HG03135 (cell line): ENCODE data around the gene PRAMEF1.
"Not testable (repeated sequence)": the region's sequence is repeated elsewhere in the genome, so short reads cannot be mapped to it uniquely, and the experiment has no call there.

Experiments used
- ATAC-seq: cut with Tn5 transposase; IDR thresholded peaks from one replicate; pipeline ENCODE4 v1.9.1; 2021; ENCODE audit warnings: mild to moderate bottlenecking, moderate library complexity; ENCODE audit not compliant: unreplicated experiment

PRAMEF1 gene

DNA sequence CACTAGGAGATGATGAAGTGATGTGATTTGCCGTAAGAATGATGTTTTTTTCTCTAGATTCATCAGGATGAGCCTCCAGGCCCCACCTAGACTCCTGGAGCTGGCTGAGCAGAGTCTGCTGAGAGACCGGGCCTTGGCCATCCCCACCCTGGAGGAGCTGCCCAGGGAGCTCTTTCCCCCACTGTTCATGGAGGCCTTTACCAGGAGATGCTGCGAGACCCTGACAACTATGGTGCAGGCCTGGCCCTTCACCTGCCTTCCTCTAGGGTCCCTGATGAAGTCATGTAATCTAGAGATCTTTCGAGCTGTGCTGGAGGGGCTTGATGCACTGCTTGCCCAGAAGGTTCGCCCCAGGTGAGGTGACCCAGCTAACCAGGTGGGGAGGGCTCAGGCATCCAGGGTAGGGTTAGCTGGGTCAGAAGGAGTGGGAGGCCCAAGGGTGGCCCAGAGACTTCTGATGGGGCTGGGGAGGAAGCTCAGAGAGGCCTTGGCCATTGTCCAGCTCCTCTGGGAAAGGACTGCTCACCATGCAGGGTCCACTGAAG, 16.3 kb upstream of the PRAMEF1 start:
- ATAC-seq: no peak

DNA sequence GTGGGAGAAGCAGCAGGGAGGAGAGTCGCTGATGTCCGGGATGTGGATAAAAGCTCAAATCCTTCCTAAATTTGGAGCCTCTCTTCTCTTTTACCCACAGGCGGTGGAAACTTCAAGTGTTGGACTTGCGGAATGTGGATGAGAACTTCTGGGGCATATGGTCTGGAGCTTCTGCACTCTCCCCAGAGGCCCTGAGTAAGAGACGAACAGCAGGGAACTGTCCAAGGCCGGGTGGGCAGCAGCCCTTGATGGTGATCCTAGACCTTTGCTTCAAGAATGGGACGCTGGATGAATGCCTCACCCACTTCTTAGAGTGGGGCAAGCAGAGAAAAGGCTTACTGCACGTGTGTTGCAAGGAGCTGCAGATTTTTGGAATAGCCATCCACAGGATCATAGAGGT, 15.8 kb upstream of the PRAMEF1 start:
- ATAC-seq: no peak

DNA sequence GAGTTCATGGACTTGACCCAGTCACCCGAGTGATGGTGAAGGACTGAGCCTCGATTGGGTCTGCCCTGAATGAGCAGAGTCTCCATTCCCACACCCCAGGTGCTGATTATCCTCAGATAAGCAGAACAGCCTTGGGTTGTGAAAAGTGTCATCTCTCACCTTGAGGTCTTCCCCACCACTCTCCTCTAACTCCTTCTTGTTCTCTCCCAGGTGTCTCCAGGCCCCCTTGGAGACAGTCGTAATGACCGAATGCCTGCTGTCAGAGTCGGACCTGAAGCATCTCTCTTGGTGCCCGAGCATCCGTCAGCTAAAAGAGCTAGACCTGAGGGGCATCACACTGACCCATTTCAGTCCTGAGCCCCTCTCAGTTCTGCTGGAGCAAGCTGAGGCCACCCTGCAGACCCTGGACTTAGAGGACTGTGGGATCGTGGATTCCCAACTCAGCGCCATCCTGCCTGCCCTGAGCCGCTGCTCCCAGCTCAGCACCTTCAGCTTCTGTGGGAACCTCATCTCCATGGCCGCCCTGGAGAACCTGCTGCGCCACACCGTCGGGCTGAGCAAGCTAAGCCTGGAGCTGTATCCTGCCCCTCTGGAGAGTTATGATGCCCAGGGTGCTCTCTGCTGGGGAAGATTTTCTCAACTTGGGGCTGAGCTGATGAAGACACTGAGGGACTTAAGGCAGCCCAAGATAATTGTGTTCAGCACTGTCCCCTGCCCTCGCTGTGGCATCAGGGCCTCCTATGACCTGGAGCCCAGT, 14.2 kb upstream of the PRAMEF1 start:
- no peak for ATAC-seq

DNA sequence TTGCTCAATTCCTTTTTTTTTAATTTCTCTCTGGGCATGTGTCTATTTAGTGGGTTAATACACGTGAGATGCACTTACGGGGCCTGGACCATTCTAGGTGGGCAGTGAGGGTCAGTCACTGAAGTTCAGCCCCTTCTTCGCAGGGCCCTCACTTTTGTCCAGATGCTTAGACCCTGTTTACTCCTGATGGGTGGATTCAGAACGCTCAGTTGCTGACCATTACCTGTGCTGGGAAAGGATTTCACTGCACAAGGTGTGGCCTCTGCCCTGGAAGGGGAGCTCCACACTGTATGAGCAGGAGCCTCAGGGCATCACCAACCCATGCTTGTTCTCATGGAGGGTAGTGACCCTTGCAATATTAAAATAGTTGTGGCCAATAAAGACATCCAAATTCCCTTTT, 13.1 kb upstream of the PRAMEF1 start:
- no peak for ATAC-seq

DNA sequence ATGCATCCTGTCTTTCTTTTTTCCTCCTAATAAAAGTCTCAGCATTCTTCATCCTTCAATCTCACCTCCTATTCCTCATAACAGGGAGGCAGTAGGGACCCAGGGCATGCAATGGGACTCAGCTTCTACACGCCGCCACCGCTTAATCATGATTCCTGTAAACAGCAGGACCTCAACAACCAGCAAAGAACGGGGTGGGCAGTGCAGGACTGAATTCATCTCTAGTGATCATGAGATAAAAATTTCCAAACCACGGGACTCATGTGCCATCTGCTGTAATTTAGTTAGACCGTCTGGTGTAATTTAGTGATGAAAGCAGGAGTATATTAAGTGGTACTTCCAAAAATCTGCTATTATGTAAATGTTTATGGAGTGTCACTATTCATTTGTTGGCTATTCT, 12.3 kb upstream of the PRAMEF1 start:
- ATAC-seq: no peak

DNA sequence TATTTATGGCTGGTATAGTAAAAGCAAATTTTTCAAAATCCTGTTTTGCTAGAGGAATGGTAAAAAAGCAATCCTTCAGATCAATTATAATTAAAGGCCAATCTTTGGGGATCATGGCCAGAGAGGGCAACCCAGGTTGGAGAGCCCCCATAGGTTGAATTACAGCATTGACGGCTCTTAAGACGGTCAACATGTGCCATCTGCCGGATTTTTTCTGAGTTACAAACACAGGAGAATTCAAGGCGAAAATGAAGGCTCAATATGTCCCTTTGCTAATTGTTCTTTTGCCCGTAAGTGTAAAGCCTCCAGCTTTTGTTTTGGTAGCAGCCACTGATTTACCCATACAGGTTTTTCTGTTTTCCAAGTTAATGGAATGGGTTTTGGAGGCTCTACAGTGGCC, 9.7 kb upstream of the PRAMEF1 start:
- ATAC-seq: not testable (repeated sequence)

DNA sequence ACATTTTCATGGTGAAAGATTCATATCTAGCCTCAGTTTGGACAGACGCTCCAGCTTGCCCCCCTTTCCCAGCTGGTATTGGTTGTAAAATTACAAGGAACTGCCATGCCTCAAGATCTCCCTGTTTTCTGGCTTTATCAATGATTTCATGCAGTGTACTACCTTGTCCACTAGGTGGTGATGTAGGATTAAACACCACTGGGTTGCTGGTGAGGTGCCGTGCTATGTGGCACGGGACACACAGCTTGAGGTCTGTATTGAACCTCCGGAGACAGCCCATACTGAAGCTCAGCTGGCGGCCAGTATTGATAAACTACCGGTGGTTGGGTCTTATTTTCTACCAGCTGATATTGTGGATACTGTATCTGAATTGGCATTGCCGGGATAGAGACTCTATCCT, 7.4 kb upstream of the PRAMEF1 start:
- ATAC-seq: not testable (repeated sequence)

DNA sequence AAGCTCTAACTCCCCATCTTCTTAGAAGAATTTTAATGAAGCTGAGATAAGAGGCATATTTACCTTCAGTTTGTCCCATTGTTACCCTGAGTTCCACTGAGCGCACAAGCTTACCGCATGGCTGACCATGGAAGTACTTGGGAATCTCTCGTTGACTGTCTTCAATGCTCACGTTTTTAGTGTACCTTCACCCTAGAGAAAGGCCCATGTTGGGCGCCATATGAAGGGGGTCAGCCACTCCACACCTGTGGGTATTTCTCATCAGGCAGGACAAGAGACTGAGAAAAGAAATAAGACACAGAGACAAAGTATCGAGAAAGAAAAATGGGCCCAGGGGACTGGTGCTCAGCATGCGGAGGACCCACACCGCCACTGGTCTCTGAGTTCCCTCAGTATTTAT, 6.5 kb upstream of the PRAMEF1 start:
- ATAC-seq: not testable (repeated sequence)

DNA sequence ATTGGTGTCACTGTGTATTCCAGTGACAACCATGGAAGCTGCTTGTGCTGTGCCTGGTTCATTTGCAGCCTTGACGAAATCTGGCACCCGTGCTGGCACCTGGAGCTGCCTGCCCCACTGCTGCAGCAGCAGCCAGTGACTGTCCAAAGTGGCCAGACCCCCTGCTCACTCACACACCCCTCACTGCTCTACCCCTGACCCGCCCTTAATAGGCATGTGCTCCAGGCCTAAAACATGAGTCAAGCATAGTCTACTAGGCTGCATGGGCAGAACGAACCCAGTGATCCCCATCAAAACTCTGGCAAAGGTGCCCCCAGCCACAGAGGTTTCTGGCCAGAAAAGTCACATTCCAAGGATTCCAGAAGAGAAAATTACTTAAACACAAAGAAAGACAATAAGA, 7.7 kb downstream of the PRAMEF1 start:
- ATAC-seq: no peak

DNA sequence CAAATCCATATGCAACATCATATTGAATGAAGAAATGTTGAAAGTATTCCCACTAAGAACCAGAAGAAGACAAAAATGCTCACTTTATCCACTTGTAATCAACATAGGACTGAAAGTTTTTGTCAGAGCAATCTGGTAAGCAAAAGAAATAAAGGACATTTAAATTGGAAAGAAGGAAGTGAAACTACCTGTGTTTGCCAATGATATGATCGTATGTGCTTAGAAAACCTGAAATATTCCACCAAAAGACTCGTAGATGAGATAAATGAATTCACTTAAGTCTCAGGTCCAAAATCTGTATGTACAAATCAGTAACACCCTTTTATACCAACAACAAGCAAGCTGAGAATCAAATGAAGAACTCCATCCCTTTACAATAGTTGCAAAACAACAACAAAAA, 8.5 kb downstream of the PRAMEF1 start:
- ATAC-seq: no peak

DNA sequence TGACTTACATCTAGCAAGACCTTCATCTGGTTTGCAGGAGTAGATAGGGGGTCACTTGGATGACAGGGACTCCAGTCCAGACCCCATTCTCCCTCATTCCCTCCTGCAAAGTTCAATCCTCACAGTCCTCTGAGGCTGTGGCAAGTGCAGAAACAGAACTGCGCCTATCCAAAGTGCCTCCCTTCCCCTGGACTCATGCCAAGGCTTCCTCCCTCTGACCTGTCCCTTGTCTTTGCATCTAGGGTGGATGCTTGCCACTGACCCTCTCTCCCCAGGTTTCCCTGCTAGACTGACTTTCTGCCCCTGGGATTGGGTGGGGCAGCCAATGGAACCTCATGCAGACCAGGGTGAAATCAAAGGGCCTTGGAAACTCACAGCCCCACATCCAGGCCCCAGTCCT, 18.7 kb downstream of the PRAMEF1 start:
- no peak for ATAC-seq

DNA sequence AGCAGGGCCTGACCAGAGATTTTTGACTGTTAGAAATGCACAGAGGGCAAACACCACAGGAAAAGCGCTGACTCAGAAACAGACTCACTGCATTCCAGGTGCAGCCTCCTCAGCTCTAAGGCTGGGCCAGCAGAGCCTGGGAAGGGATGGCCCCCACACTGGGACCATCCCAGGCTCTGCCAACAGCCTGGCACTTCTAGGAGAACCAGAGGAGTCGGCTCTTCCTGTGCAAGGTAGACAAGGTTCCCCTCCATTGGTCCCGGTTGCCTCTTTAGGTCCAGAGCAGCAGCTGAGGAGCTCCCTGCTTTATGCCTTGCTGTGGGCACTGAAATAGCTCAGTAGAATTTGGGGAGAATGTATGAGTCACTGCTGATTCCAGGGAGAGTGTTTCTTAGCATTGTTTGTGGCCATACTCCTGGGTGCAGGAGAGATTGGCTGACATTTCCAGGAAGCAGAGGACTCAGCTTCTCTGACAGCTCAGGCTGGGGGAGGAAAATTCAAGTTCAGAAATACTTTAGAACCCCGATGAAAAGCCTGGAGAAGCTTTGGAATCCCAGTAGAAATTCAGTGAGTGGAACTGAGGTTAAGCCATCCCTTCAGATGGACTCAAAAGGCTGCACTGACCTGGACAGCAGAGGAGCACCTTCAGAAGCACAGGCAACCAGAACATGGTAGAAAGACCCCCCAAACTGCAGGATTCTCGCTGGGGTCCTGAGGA, 19.7 kb downstream of the PRAMEF1 start:
- ATAC-seq: no peak

DNA sequence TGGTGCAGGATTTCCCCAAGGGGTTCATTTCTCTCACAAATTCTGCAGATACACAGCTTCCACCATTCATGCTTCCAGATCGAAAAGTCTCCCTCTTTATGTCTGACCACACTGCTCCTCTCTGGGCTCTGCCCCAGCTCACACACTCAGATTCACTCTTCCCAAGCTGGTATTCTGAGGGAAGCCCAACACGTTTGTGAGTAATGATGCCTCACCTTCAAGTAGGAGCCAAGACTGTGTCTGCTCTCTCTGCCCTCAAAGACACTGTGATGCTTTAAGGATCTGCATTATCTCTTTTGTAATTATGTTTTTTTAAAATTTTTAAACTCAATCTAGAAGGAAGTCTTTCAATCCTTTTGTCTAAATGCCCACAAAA, 20.2 kb downstream of the PRAMEF1 start:
- ATAC-seq: no peak

DNA sequence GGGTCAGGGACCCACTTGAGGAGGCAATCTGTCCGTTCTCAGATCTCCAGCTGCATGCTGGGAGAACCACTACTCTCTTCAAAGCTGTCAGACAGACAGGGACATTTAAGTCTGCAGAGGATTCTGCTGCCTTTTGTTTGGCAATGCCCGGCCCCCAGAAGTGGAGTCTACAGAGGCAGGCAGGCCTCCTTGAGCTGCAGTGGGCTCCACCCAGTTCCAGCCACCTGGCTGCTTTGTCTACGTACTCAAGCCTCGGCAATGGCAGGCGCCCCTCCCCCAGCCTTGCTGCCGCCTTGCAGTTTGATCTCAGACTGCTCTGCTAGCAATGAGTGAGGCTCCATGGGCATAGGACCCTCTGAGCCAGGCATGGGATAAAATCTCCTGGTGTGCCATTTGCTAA, 27.9 kb downstream of the PRAMEF1 start:
- ATAC-seq: not testable (repeated sequence)

DNA sequence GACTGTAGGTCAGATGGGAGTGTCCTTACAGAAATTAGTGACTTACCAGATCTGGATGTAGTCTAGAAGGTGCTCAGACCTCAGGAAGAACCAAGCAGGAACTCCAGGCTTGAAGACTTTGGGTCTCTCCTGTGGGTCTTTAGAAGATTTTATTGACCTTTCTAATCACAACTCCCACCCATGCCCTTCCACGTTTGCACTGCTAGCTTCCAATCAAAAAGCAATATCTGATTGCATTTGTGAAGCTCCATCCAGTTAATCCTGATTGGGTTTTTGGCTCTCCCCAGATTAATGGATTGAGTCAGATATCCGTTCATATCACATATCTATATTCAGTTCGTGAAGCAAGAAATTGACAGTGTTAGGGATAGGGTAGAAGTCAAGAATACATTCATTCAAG, 40.1 kb downstream of the PRAMEF1 start, which contains the start of gene PRAMEF11:
Gene PRAMEF11, minus strand, starts transcription at position 101 of the 400 bp plus-strand sequence. CDS start 2,621 bp downstream, outside the sequence.
- not testable (repeated sequence) for ATAC-seq

DNA sequence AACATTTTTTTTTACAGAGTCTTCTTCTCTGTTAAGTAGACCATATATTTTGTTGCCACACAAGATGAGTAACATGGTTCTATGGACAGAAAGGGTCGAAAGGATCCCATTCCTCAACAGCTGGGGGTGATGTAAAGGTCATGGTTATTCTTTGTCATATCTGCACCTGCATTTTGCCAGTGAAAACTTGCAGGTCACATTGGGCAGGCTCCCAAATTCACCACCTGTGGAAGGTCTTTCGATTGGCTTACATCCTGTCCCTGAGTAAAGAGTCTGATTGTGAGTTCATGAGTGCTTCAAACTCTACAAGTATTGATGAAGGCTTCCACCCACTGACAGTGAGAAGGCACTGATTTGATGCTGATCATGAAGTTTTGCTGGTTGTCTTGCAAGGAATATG, 42.1 kb downstream of the PRAMEF1 start:
- not testable (repeated sequence) for ATAC-seq
